Panc1 (cell line): ENCODE measurements around the gene UST. TPM values are rescaled to one million over a fixed set of nuclear protein-coding genes. Genes with fewer than 3 reads are reported as not detected.

Experiments used
- ATAC-seq: fragments of 200-7000 bp; cut with Tn5 transposase; 2 replicates; pipeline ENCODE4 v1.9.1; 2020; ENCODE audit warnings: mild to moderate bottlenecking, moderate library complexity
- BruUV-seq: library from RNA; stranded (reverse); fragments of 400-500 nt; replicated peaks from 2 replicates; lab custom pipeline; 2021; lab: Mats Ljungman, UMichigan
- CTCF ChIA-PET: fragments of 300-600 bp; sonication (Branson Sonifier 250); formaldehyde crosslinking; loops from one replicate; lab custom pipeline; 2022; ENCODE audit warnings: antibody characterized with exemption; lab: Charles Lee
- POLR2A ChIA-PET: fragments of 300-600 bp; sonication (Branson Sonifier 250); formaldehyde crosslinking; loops from one replicate; lab custom pipeline; 2022; ENCODE audit warnings: antibody characterized with exemption; lab: Charles Lee
- DNase-seq: peaks from one replicate; pipeline ENCODE4 v3.0.0-alpha.2; 2010; ENCODE audit warnings: low read depth, low spot score
- H3K27ac ChIP-seq: 2 replicates; pipeline ENCODE4 v1.5.1; 2011; ENCODE audit warnings: mild to moderate bottlenecking, low read length, inconsistent platforms
- H3K27me3 ChIP-seq: fragments of 200-500 bp; sonication (Bioruptor generic); 2 replicates; pipeline ENCODE4 v1.6.0; 2014; ENCODE audit warnings: low read length, inconsistent platforms; ENCODE audit not compliant: control insufficient read depth, insufficient read depth
- H3K36me3 ChIP-seq: fragments of 200-500 bp; sonication (Bioruptor generic); 2 replicates; pipeline ENCODE4 v1.5.1; 2014; ENCODE audit warnings: inconsistent platforms, mild to moderate bottlenecking, low read length, moderate library complexity; ENCODE audit not compliant: control insufficient read depth, insufficient read depth
- H3K4me1 ChIP-seq: 2 replicates; pipeline ENCODE4 v1.5.1; 2011; ENCODE audit warnings: inconsistent platforms, mild to moderate bottlenecking, low read length, moderate library complexity; ENCODE audit not compliant: control insufficient read depth, insufficient read depth
- H3K4me3 ChIP-seq, 2 experiments: 2 replicates each; pipeline ENCODE4 v1.5.1; 2011 to 2012; ENCODE audit warnings: low read depth in 2 of 2, low read length in 2 of 2, mild to moderate bottlenecking in 2 of 2, inconsistent platforms in 1 of 2, moderate library complexity in 1 of 2
- H3K9me3 ChIP-seq: fragments of 200-500 bp; sonication (Bioruptor generic); 2 replicates; pipeline ENCODE4 v1.5.1; 2014; ENCODE audit warnings: low read depth, mild to moderate bottlenecking, inconsistent platforms, low read length, moderate library complexity; ENCODE audit not compliant: control insufficient read depth, insufficient read depth
- POLR2AphosphoS5 ChIP-seq: IDR thresholded peaks from 2 replicates; pipeline ENCODE4 v1.6.1; 2012; ENCODE audit warnings: mild to moderate bottlenecking, low read depth, low read length, moderate library complexity
- REST ChIP-seq, 2 experiments: IDR thresholded peaks; 2 replicates each; pipeline ENCODE4 v1.6.1; 2011 to 2012; ENCODE audit warnings: low read depth in 2 of 2, control low read depth in 1 of 2, low read length in 1 of 2, mild to moderate bottlenecking in 1 of 2, moderate library complexity in 1 of 2; ENCODE audit not compliant: insufficient read depth in 1 of 2
- SIN3A ChIP-seq: IDR thresholded peaks from 2 replicates; pipeline ENCODE4 v1.6.1; 2012; ENCODE audit warnings: low read depth, mild to moderate bottlenecking, low read length, moderate library complexity, borderline replicate concordance; ENCODE audit not compliant: insufficient read depth
- TCF7L2 ChIP-seq: IDR thresholded peaks from 2 replicates; pipeline ENCODE4 v1.6.1; 2011; ENCODE audit warnings: mild to moderate bottlenecking, low read depth, low read length, inconsistent platforms
- in situ Hi-C: cut with HindIII; loops from 2 replicates; pipeline ENCODE4 v1.10.0; 2016; ENCODE audit warnings: low sequenced_read_pairs, low pct_unique_long_range_greater_than_20kb
- intact Hi-C: fragments of 100-400 bp; cut with micrococcal nuclease; formaldehyde crosslinking; loops from one replicate; pipeline ENCODE4 v1.10.0; 2022; ENCODE audit not compliant: unreplicated experiment
- total RNA-seq: library from RNA; stranded (reverse); gene quantifications from one replicate; pipeline ENCODE4 v1.2.1, GENCODE V29; 2021; ENCODE audit not compliant: unreplicated experiment
- TF ChIP-seq, protein P1 (sequence below): fragments of 450-650 bp; IDR thresholded peaks from 2 replicates; pipeline ENCODE4 v1.5.1; 2017; ENCODE audit warnings: mild to moderate bottlenecking

UST gene
- total RNA-seq, 1 experiment from 2014 or later = 0.15 TPM

- CTCF ChIA-PET = no interaction called here
- in situ Hi-C loops = no loop called here
These were observed 136.4 kb downstream of the UST start for GRCh38 chr6:148883270-148883669.

GRCh38 chr6:148884461-148884860, 137.6 kb downstream of the UST start:
- DNase-seq (no peak), ATAC-seq (no peak)
- H3K27me3 ChIP-seq = 0 out of 2 replicates have a peak, but pooled peaks cover 2% of the 10 kb centered on the region
- no TSS peak for BruUV-seq
- no peaks in the 10 kb centered on the region for H3K9me3 ChIP-seq
- no peak overlapping the region for H3K27ac ChIP-seq
- no peaks in the 10 kb centered on the region for H3K36me3 ChIP-seq
- no peak overlapping the region for H3K4me3 ChIP-seq
- ChIA-PET POLR2A (no interaction called here), CTCF (no interaction called here)
- TF ChIP-seq TCF7L2 = no peak
- TF ChIP-seq, protein P1, sequence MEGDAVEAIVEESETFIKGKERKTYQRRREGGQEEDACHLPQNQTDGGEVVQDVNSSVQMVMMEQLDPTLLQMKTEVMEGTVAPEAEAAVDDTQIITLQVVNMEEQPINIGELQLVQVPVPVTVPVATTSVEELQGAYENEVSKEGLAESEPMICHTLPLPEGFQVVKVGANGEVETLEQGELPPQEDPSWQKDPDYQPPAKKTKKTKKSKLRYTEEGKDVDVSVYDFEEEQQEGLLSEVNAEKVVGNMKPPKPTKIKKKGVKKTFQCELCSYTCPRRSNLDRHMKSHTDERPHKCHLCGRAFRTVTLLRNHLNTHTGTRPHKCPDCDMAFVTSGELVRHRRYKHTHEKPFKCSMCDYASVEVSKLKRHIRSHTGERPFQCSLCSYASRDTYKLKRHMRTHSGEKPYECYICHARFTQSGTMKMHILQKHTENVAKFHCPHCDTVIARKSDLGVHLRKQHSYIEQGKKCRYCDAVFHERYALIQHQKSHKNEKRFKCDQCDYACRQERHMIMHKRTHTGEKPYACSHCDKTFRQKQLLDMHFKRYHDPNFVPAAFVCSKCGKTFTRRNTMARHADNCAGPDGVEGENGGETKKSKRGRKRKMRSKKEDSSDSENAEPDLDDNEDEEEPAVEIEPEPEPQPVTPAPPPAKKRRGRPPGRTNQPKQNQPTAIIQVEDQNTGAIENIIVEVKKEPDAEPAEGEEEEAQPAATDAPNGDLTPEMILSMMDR = no peak
- no peak for TF ChIP-seq SIN3A
- no peak for TF ChIP-seq POLR2AphosphoS5
- TF ChIP-seq REST (IDR thresholded peaks at IDR 0.05; ENCODE audit: insufficient read depth in 1 of 2, low read depth in 2 of 2, low read length in 1 of 2) = no peak
- intact Hi-C loops = no loop called here
- no peaks in the 10 kb centered on the region for H3K4me1 ChIP-seq
- in situ Hi-C loops = no loop called here

More at GRCh38 chr6:148883270-148883669, 136.4 kb downstream of the UST start:
- no peaks in the 10 kb centered on the region for H3K9me3 ChIP-seq
- H3K36me3 ChIP-seq = no peaks in the 10 kb centered on the region
- no peaks in the 10 kb centered on the region for H3K4me1 ChIP-seq
- TF ChIP-seq TCF7L2 = no peak
- TF ChIP-seq SIN3A = no peak
- TF ChIP-seq POLR2AphosphoS5 = no peak
- no peak for TF ChIP-seq REST (IDR thresholded peaks at IDR 0.05; ENCODE audit: insufficient read depth in 1 of 2, low read depth in 2 of 2, low read length in 1 of 2)
- BruUV-seq = no TSS peak
- no peak overlapping the region for H3K4me3 ChIP-seq
- ATAC-seq (no peak), DNase-seq (no peak)
- POLR2A ChIA-PET = no interaction called here
- H3K27ac ChIP-seq = no peak overlapping the region
- intact Hi-C loops = no loop called here
- H3K27me3 ChIP-seq = 0 out of 2 replicates have a peak, but pooled peaks cover 2% of the 10 kb centered on the region
